Memory B cell (primary cell): Measurements from ENCODE around the gene TBCB.

ENCODE experiments used
- ATAC-seq: fragments of 150-1000 bp; cut with Tn5 transposase; 2 replicates; pipeline ENCODE4 v1.10.0; 2021; ENCODE audit warnings: low read depth, mild to moderate bottlenecking, moderate library complexity
- DNase-seq, 2 donors: peaks; one replicate each; pipeline ENCODE4 v3.0.0; 2022; ENCODE audit warnings: low spot score in 2 of 2
- H3K27ac Mint-ChIP-seq: one replicate; pipeline ENCODE4 v1.8.0; 2022; ENCODE audit warnings: mild to moderate bottlenecking, moderate library complexity, mixed read lengths
- H3K27me3 Mint-ChIP-seq: one replicate; pipeline ENCODE4 v1.8.0; 2022; ENCODE audit warnings: mixed read lengths
- H3K36me3 Mint-ChIP-seq: one replicate; pipeline ENCODE4 v1.8.0; 2022; ENCODE audit warnings: mild to moderate bottlenecking, mixed read lengths
- H3K4me1 Mint-ChIP-seq: one replicate; pipeline ENCODE4 v1.8.0; 2022; ENCODE audit warnings: mixed read lengths
- H3K4me3 Mint-ChIP-seq: one replicate; pipeline ENCODE4 v1.8.0; 2022; ENCODE audit warnings: mild to moderate bottlenecking, moderate library complexity, mixed read lengths
- H3K9me3 Mint-ChIP-seq: one replicate; pipeline ENCODE4 v1.8.0; 2022; ENCODE audit warnings: mixed read lengths

TBCB gene

DNA sequence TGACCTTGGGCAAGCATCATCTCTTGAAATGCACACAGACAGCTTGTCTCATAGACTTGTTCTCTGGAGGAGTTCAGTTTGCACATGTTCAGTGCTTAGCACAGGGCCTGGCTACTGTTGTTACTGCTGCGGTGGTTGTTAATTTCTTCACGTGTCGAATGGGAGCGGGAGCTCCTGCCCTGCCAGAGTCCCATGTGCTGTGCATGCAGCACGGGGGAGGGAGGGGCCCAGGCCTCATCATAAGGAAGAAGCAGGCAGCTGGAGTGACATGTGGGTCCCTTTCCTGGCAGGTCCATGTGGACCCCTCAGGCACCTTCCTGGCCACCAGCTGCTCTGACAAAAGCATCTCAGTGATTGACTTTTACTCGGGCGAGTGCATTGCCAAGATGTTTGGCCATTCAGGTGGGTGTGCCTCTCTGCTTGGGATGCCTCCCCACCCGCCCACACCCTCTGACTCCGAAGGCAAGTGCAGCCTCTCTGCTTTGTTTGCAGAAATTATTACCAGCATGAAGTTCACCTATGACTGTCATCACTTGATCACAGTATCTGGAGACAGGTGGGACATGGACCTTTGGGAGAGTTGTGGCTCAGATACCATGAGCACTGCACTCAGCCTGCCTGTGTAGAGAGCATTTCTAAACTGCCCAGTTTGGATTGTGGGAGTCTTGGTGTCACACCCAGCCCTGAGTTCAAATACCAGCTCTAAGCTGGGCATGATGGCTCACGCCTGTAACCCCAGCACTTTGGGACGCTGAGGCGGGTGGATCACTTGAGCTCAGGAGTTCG, 24.2 kb upstream of the TBCB start:
- Mint-ChIP-seq H3K9me3 (no peaks in the 10 kb centered on the region), H3K4me1 (no peaks in the 10 kb centered on the region), H3K4me3 (no peak overlapping the region), H3K27me3 (no peaks in the 10 kb centered on the region), H3K36me3 (no peaks in the 10 kb centered on the region), H3K27ac (no peak overlapping the region)
- DNase-seq (no peak), ATAC-seq (no peak)

DNA sequence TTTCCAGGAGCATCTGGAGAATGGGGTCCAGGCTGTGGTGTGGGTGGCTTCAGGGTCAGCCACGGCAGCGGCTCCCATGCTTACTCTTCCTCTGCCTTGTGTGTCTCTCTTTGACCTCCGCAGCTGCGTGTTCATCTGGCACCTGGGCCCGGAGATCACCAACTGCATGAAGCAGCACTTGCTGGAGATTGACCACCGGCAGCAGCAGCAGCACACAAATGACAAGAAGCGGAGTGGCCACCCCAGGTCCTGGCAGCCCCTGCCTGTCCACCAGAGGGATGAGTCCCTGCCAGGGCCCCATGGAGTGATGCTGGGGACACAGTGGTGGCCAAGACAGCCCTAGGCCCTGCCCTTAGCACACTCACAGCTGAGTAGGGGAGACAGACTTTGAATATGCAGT, 22.7 kb upstream of the TBCB start:
- no peaks in the 10 kb centered on the region for H3K9me3 Mint-ChIP-seq

GRCh38 chr19:36093146-36093662, 22.1 kb upstream of the TBCB start:
- DNase-seq (no peak), ATAC-seq (no peak)
- Mint-ChIP-seq H3K27me3 (no peaks in the 10 kb centered on the region), H3K36me3 (no peaks in the 10 kb centered on the region), H3K4me1 (no peaks in the 10 kb centered on the region), H3K4me3 (no peak overlapping the region), H3K27ac (no peak overlapping the region), H3K9me3 (no peaks in the 10 kb centered on the region)

More for the DNA sequence above, 22.7 kb upstream of the TBCB start:
- H3K4me1 Mint-ChIP-seq: no peaks in the 10 kb centered on the region
- no peak overlapping the region for H3K27ac Mint-ChIP-seq
- DNase-seq (no peak), ATAC-seq (no peak)
- no peaks in the 10 kb centered on the region for H3K36me3 Mint-ChIP-seq
- H3K27me3 Mint-ChIP-seq: no peaks in the 10 kb centered on the region
- H3K4me3 Mint-ChIP-seq: no peak overlapping the region

- DNase-seq (no peak), ATAC-seq (no peak)
- H3K27me3 Mint-ChIP-seq: no peaks in the 10 kb centered on the region
- no peak overlapping the region for H3K27ac Mint-ChIP-seq
- no peak overlapping the region for H3K4me3 Mint-ChIP-seq
- H3K36me3 Mint-ChIP-seq: no peaks in the 10 kb centered on the region
- H3K9me3 Mint-ChIP-seq: no peaks in the 10 kb centered on the region
- H3K4me1 Mint-ChIP-seq: no peaks in the 10 kb centered on the region
Observed at GRCh38 chr19:36093687-36094086, 21.6 kb upstream of the TBCB start.

DNA sequence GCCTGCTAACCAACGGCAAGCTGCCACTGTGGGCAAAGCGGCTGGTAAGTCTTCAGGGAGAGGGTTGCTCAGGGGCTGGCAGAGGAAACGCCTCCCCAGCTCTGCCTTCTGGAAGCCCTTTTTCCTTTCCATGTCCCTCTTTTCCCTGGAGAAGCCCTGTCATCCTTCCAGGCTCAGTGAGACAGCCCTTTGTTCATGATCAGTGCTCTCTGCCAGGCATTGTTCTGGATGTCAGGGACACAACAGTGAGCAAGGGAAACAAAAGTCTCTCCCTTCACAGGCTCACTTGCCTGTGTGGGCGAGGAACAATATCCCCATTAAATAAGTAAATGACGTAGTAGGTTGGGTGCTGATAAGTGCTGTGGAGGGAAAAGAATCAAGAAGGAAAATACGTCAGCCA, 18.2 kb upstream of the TBCB start:
- H3K4me3 Mint-ChIP-seq: no peak overlapping the region
- DNase-seq (no peak), ATAC-seq (no peak)
- peaks cover 4% of the 10 kb centered on the region for H3K4me1 Mint-ChIP-seq
- no peaks in the 10 kb centered on the region for H3K9me3 Mint-ChIP-seq
- no peak overlapping the region for H3K27ac Mint-ChIP-seq
- no peaks in the 10 kb centered on the region for H3K27me3 Mint-ChIP-seq
- no peaks in the 10 kb centered on the region for H3K36me3 Mint-ChIP-seq

DNA sequence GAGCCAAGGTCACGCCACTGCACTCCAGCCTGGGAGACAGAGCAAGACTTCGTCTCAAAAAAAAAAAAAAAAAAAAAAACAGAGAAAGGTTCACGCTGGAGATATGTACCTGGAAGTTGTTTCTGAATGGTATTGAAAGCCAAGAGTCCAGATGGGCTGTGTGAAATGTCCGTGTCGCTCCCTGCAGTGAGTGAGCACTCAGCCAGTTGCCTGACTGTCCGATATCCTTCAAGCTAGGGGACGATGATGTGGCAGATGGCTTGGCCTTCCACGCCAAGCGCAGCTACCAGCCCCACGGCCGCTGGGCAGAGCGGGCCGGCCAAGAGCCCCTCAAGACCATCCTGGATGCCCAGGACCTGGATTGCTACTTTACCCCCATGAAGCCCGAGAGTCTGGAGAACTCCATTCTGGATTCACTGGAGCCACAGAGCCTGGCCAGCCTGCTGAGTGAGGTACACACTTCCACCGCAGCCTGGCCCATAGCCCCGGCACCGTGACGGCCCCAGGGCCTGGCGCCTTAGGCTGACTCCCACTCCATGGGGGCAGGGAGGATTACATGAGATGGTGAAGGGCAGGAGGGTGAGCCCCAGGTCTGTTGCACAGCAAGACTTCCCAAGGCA, 16.0 kb upstream of the TBCB start:
- Mint-ChIP-seq H3K4me1 (peaks cover 4% of the 10 kb centered on the region), H3K36me3 (no peaks in the 10 kb centered on the region), H3K27ac (no peak overlapping the region), H3K27me3 (no peaks in the 10 kb centered on the region), H3K4me3 (no peak overlapping the region), H3K9me3 (no peaks in the 10 kb centered on the region)
- ATAC-seq (no peak), DNase-seq (no peak)

- Mint-ChIP-seq H3K4me1 (peaks cover 4% of the 10 kb centered on the region), H3K27me3 (no peaks in the 10 kb centered on the region), H3K4me3 (no peak overlapping the region), H3K9me3 (no peaks in the 10 kb centered on the region), H3K36me3 (no peaks in the 10 kb centered on the region), H3K27ac (no peak overlapping the region)
- ATAC-seq (no peak), DNase-seq (no peak)
Observed at GRCh38 chr19:36100476-36100875, 14.8 kb upstream of the TBCB start.

DNA sequence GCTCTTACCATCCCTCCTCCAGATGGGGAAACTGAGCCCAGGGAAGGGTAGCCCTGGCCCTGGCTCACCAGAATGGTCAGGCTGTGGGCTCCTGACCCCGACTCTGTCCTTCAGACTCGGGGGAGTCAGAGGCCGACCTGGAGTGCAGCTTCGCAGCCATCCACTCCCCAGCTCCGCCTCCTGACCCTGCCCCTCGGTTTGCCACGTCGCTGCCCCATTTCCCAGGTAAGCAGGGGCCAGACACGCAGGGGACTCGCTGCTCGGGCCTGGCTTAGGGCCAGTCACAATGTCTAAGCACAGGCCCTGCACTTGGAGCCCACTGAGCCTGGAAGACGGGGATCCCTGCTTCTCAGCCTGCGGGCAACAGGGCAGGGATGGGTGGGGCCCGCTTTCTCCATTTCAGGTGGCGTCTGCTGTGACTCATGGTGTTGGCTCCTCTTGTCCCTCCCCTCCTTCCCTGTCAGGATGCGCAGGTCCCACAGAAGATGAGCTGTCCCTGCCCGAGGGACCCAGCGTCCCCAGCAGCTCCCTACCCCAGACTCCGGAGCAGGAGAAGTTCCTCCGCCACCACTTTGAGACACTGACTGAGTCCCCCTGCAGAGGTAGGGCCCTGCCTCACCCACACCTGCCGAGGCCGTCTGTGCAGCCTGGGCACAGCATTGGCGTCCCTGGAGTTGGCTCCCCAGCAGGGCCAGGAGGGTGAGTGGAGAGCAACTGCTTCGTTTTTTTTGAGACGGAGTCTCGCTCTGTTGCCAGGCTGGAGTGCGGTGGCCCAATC, 13.5 kb upstream of the TBCB start:
- Mint-ChIP-seq H3K4me1 (peaks cover 4% of the 10 kb centered on the region), H3K27ac (no peak overlapping the region), H3K36me3 (peaks cover 2% of the 10 kb centered on the region), H3K4me3 (no peak overlapping the region), H3K9me3 (no peaks in the 10 kb centered on the region), H3K27me3 (no peaks in the 10 kb centered on the region)
- DNase-seq: no peak
- no peak for ATAC-seq

DNA sequence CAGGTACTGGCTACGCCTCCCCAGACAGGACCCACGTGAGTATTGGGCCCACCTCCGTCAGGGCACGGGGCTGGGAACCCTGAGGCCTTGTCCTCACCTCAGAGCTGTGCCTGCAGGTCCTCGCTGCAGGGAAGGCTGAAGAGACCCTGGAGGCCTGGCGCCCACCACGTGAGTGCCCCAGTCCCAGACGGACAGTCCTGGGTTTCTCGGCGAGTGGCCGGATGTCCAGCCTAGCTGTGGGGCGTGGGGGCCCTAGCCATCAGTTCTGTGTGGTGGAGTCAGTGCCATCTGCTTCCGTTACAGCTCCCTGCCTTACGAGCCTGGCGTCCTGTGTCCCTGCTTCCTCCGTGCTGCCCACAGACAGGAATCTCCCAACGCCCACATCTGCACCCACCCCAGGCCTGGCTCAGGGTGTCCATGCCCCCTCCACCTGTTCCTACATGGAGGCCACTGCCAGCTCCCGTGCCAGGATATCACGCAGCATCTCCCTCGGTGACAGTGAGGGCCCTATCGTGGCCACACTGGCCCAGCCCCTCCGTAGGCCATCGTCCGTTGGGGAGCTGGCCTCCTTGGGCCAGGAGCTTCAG, 12.1 kb upstream of the TBCB start:
- H3K36me3 Mint-ChIP-seq: peaks cover 4% of the 10 kb centered on the region
- no peaks in the 10 kb centered on the region for H3K27me3 Mint-ChIP-seq
- no peak overlapping the region for H3K4me3 Mint-ChIP-seq
- peaks cover 4% of the 10 kb centered on the region for H3K4me1 Mint-ChIP-seq
- H3K9me3 Mint-ChIP-seq: no peaks in the 10 kb centered on the region
- ATAC-seq (no peak), DNase-seq (no peak)
- no peak overlapping the region for H3K27ac Mint-ChIP-seq

- DNase-seq (no peak), ATAC-seq (no peak)
- H3K36me3 Mint-ChIP-seq: peaks cover 4% of the 10 kb centered on the region
- H3K9me3 Mint-ChIP-seq: no peaks in the 10 kb centered on the region
- H3K27me3 Mint-ChIP-seq: no peaks in the 10 kb centered on the region
- no peak overlapping the region for H3K27ac Mint-ChIP-seq
- peaks cover 4% of the 10 kb centered on the region for H3K4me1 Mint-ChIP-seq
- H3K4me3 Mint-ChIP-seq: no peak overlapping the region
Observed at GRCh38 chr19:36103842-36104552, 11.3 kb upstream of the TBCB start.

DNA sequence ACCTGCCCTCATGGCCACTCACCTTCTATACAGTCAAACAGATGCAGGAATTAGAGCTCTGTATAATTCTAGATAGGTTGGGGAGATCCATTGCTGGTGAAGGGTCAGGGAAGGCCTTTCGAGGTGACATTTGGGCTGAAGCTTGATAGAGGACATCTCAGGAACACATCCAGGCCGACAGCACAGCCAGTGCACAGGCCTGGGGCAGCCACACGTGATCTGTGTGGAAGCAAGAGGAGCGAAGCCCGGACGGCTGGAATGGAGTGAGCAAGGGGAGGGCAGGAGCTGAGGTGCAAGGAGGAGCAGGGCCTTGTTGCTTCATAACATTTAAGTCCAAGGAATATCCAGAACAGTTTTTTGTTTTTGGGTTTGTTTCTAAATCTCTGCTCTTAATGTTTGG, 8.8 kb upstream of the TBCB start:
- ATAC-seq (no peak), DNase-seq (no peak)
- Mint-ChIP-seq H3K9me3 (no peaks in the 10 kb centered on the region), H3K4me3 (no peak overlapping the region), H3K36me3 (peaks cover 4% of the 10 kb centered on the region), H3K27ac (no peak overlapping the region), H3K27me3 (no peaks in the 10 kb centered on the region), H3K4me1 (no peaks in the 10 kb centered on the region)

DNA sequence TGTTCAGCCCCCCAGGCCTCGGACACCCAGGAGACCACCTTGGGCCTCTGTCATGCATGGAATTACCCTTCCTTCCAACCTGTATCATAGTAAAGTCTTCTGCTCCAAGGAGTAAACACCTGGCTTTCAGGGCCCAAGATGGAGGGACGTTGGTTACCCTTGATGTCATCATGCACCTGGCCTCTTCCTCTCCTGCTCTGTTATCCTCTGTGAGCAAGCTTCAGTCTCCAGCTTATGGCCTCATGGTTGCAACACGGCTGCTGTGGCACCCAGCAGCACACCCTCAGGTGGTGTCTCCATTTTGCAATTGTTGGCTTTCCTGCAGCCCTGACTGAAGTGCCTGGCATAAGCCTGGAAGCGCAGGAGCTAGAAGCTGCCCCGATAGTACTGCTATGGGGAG, 8.3 kb upstream of the TBCB start:
- Mint-ChIP-seq H3K4me3 (no peak overlapping the region), H3K27ac (no peak overlapping the region), H3K9me3 (no peaks in the 10 kb centered on the region), H3K36me3 (peaks cover 4% of the 10 kb centered on the region), H3K27me3 (no peaks in the 10 kb centered on the region), H3K4me1 (no peaks in the 10 kb centered on the region)
- ATAC-seq (no peak), DNase-seq (no peak)

GRCh38 chr19:36108684-36109083, 6.6 kb upstream of the TBCB start:
- DNase-seq (no peak), ATAC-seq (no peak)
- no peak overlapping the region for H3K4me3 Mint-ChIP-seq
- peaks cover 9% of the 10 kb centered on the region for H3K36me3 Mint-ChIP-seq
- H3K27ac Mint-ChIP-seq: no peak overlapping the region
- H3K4me1 Mint-ChIP-seq: peaks cover 7% of the 10 kb centered on the region
- no peaks in the 10 kb centered on the region for H3K27me3 Mint-ChIP-seq
- H3K9me3 Mint-ChIP-seq: no peaks in the 10 kb centered on the region
